IPS DF 4.7 (cell line): Measurements from ENCODE around the gene RNASE4.
"Not testable (repeated sequence)": the region's sequence is repeated elsewhere in the genome, so short reads cannot be mapped to it uniquely, and the experiment has no call there.

Experiments
- DNase-seq: peaks from one replicate; pipeline ENCODE4 v3.0.0-alpha.2; 2013; ENCODE audit warnings: low spot score; ENCODE audit errors: extremely low read depth

Gene RNASE4

GRCh38 chr14:20698018-20698329 lies 13.6 kb downstream of the RNASE4 start:
- no peak for DNase-seq

- DNase-seq = no peak
Measured at GRCh38 chr14:20698934-20699333, 14.6 kb downstream of the RNASE4 start.

- DNase-seq = no peak
Measured at GRCh38 chr14:20699931-20700330, 15.6 kb downstream of the RNASE4 start.

GRCh38 chr14:20700965-20701364 lies 16.6 kb downstream of the RNASE4 start:
- not testable (repeated sequence) for DNase-seq

- DNase-seq = peak; percentile 30
Measured at GRCh38 chr14:20706657-20707355, 22.4 kb downstream of the RNASE4 start.

GRCh38 chr14:20707622-20708021 lies 23.3 kb downstream of the RNASE4 start:
- DNase-seq = no peak

GRCh38 chr14:20711261-20711660 lies 26.9 kb downstream of the RNASE4 start:
- no peak for DNase-seq

GRCh38 chr14:20711685-20712084 lies 27.3 kb downstream of the RNASE4 start:
- DNase-seq = no peak

- no peak for DNase-seq
Measured at GRCh38 chr14:20712904-20713303, 28.5 kb downstream of the RNASE4 start.

- DNase-seq = no peak
Measured at GRCh38 chr14:20714593-20715250, 30.4 kb downstream of the RNASE4 start.

- no peak for DNase-seq
Measured at GRCh38 chr14:20719777-20720176, 35.4 kb downstream of the RNASE4 start.

- DNase-seq = no peak
Measured at GRCh38 chr14:20720741-20721140, 36.4 kb downstream of the RNASE4 start.

- DNase-seq = no peak
Measured at GRCh38 chr14:20722016-20722415, 37.7 kb downstream of the RNASE4 start.

- DNase-seq = no peak
Measured at GRCh38 chr14:20723488-20723887, 39.1 kb downstream of the RNASE4 start.

GRCh38 chr14:20726121-20726520 lies 41.8 kb downstream of the RNASE4 start:
- not testable (repeated sequence) for DNase-seq

GRCh38 chr14:20726531-20726930 lies 42.2 kb downstream of the RNASE4 start:
- no peak for DNase-seq

GRCh38 chr14:20730891-20731290 lies 46.5 kb downstream of the RNASE4 start:
- DNase-seq = no peak

GRCh38 chr14:20732477-20732876 lies 48.1 kb downstream of the RNASE4 start:
- no peak for DNase-seq

GRCh38 chr14:20732979-20733635 lies 48.7 kb downstream of the RNASE4 start:
- DNase-seq = no peak

GRCh38 chr14:20733684-20734429 lies 49.5 kb downstream of the RNASE4 start:
- no peak for DNase-seq

GRCh38 chr14:20734430-20734806 lies 50.1 kb downstream of the RNASE4 start:
- DNase-seq = no peak

- not testable (repeated sequence) for DNase-seq
Measured at GRCh38 chr14:20738292-20738691, 53.9 kb downstream of the RNASE4 start.
